Subcutaneous adipose tissue (tissue), 4 donors: Measurements from ENCODE around the gene PEX11G. TPM values are rescaled to one million over a fixed set of nuclear protein-coding genes. Genes with fewer than 3 reads are reported as not detected.

Source experiments
- CTCF ChIP-seq: fragments of 450-650 bp; IDR thresholded peaks from one replicate; pipeline ENCODE4 v1.5.1; 2016; ENCODE audit warnings: low read depth, mild to moderate bottlenecking, control low read depth, antibody characterized with exemption, moderate library complexity
- total RNA-seq, 4 donors: library from RNA; depleted of rRNA; stranded (reverse); fragments of >200 nt; gene quantifications; one replicate each; pipeline ENCODE4 v1.1.0, GENCODE V29; 2016

PEX11G gene
- total RNA-seq, 4 donors from 2014 or later: 2.3 to 10.6 (median 6.5) TPM

GRCh38 chr19:7529610-7530490 lies 41.0 kb upstream of the PEX11G start:
- TF ChIP-seq CTCF: no peak

GRCh38 chr19:7529246-7529600 lies 40.4 kb upstream of the PEX11G start:
- TF ChIP-seq CTCF: no peak

GRCh38 chr19:7528522-7529245 lies 39.8 kb upstream of the PEX11G start:
- no peak for TF ChIP-seq CTCF

GRCh38 chr19:7528192-7528519 lies 39.3 kb upstream of the PEX11G start:
- no peak for TF ChIP-seq CTCF

- no peak for TF ChIP-seq CTCF
Observed at GRCh38 chr19:7527516-7528191, 38.8 kb upstream of the PEX11G start.

- TF ChIP-seq CTCF: no peak
Observed at GRCh38 chr19:7526059-7526929, 37.5 kb upstream of the PEX11G start.
